Thoracic aorta (tissue), 2 donors: Measurements from ENCODE around the gene PTOV1. TPM values are rescaled to one million over a fixed set of nuclear protein-coding genes. Genes with fewer than 3 reads are reported as not detected.

Experiments
- ATAC-seq: fragments of 150-250 bp; one replicate; pipeline ENCODE4 v1.8.0; 2017; ENCODE audit warnings: low read depth; ENCODE audit not compliant: insufficient number of reproducible peaks, low FRiP score
- DNase-seq: peaks from one replicate; pipeline ENCODE4 v3.0.0-alpha.2; 2020; ENCODE audit warnings: low spot score
- H3K27ac ChIP-seq, 2 donors: fragments of 200-600 bp; sonication (generic); 1 replicate in 1 of 2; 2 replicates in 1 of 2; pipeline ENCODE4 v1.5.1; 2016; ENCODE audit warnings: mild to moderate bottlenecking in 2 of 2, moderate library complexity in 2 of 2
- H3K27me3 ChIP-seq: fragments of 200-600 bp; sonication (generic); replicated peaks from 2 replicates; pipeline ENCODE4 v1.6.0; 2016; ENCODE audit warnings: mild to moderate bottlenecking; ENCODE audit not compliant: insufficient read depth
- H3K36me3 ChIP-seq: fragments of 200-600 bp; sonication (generic); one replicate; pipeline ENCODE4 v1.5.1; 2016
- H3K4me1 ChIP-seq, 2 donors: fragments of 200-600 bp; sonication (generic); 1 replicate in 1 of 2; 2 replicates in 1 of 2; pipeline versions ENCODE4 v1.5.1 to v1.6.0; 2016; ENCODE audit warnings: low read depth in 2 of 2, mild to moderate bottlenecking in 1 of 2; ENCODE audit not compliant: control insufficient read depth in 1 of 2
- H3K4me3 ChIP-seq: fragments of 200-600 bp; sonication (generic); 2 replicates; pipeline ENCODE4 v1.5.1; 2016; ENCODE audit warnings: mild to moderate bottlenecking
- H3K9me3 ChIP-seq: fragments of 200-600 bp; sonication (generic); 2 replicates; pipeline ENCODE4 v1.5.1; 2016
- CTCF ChIP-seq: fragments of 200-600 bp; sonication (generic); IDR thresholded peaks from one replicate; pipeline ENCODE4 v1.5.1; 2019; ENCODE audit warnings: antibody characterized with exemption
- total RNA-seq, 2 donors: library from RNA; depleted of rRNA; stranded (reverse); fragments of >200 nt; gene quantifications; one replicate each; pipeline versions ENCODE4 v1.1.0 to v1.2.3, GENCODE V29; 2016

PTOV1 gene
- total RNA-seq, 2 donors from 2014 or later: 62.9 to 72.2 TPM

DNA sequence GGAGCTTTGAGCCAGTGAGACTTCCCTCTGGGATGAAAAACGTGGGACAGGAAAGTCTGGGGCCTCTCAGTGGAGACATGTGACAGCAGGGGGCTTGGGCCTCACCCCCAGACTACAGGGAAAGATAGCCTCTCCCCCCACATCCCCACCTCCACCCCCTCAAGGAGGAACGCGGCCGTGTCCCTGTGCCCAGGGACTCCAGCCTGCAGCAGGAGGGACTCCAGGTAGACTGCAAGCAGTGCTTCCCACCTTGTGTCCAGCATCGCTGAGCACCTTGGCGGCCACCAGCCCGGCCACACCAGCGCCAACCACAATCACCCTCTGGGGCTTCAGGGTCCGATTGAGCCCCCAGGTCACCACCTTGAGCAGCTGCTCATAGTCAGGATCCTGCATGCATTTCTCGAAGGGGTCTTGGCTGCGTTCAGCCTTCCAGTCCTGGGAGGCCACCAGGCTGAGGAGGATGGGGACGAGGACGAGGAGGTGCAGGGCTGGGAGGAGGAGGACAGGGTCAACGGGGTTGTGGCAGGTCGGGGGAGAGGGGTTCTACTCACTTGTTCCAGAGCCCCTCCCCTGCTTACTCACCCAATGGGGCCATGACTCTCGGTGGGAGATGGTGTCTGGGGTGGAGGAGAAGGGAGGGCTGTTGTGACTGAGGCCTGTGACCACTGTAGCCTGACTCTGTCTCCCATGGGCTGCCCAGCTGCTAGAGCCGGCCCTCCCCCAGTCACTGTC lies 44.8 kb downstream of the PTOV1 start:
- H3K36me3 ChIP-seq: no peaks in the 10 kb centered on the region
- H3K27me3 ChIP-seq: no peaks in the 10 kb centered on the region
- no peaks in the 10 kb centered on the region for H3K9me3 ChIP-seq
- H3K4me3 ChIP-seq: no peak overlapping the region
- DNase-seq (no peak), ATAC-seq (no peak)
- no peaks in the 10 kb centered on the region for H3K4me1 ChIP-seq
- no peak for TF ChIP-seq CTCF
- H3K27ac ChIP-seq: no peak overlapping the region

GRCh38 chr19:49896863-49897621 lies 46.1 kb downstream of the PTOV1 start, which contains the start of gene IL4I1:
Gene IL4I1 (minus strand): TSS chr19:49896887. CDS start chr19:49896160, 727 bp downstream.
- Histone ChIP-seq H3K27ac (peak within 1 kb of the TSS in 1 of 2 donors; percentile 10), H3K4me3 (peak within 1 kb of the TSS; percentile 35), H3K4me1 (no peaks in the 10 kb centered on the region), H3K9me3 (no peaks in the 10 kb centered on the region), H3K27me3 (no peaks in the 10 kb centered on the region), H3K36me3 (no peaks in the 10 kb centered on the region)
- no peak for TF ChIP-seq CTCF
- DNase-seq (no peak), ATAC-seq (no peak)

DNA sequence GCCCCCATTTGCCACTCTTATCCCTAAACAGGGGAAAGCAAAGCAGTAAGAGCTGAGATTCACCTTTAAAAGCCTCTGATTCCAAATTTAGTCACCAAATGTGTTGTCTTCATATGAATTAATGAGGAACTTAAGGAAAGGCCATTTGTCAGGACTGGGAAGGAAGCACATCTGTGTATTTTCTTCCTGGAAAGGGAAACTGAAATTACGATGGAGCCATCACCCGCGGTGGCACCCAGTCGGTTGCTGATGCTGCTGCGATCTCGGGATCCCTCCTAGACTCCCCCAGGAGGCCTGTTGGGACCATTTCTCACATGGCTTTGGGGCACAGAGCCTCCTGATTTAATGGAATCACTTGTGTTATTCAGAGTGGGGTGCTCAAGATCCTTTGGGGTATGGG lies 53.2 kb downstream of the PTOV1 start:
- DNase-seq (no peak), ATAC-seq (no peak)
- no peak for TF ChIP-seq CTCF
- Histone ChIP-seq H3K27ac (no peak overlapping the region), H3K4me3 (no peak overlapping the region), H3K27me3 (no peaks in the 10 kb centered on the region), H3K9me3 (no peaks in the 10 kb centered on the region), H3K36me3 (peaks cover 21% of the 10 kb centered on the region), H3K4me1 (no peaks in the 10 kb centered on the region)

DNA sequence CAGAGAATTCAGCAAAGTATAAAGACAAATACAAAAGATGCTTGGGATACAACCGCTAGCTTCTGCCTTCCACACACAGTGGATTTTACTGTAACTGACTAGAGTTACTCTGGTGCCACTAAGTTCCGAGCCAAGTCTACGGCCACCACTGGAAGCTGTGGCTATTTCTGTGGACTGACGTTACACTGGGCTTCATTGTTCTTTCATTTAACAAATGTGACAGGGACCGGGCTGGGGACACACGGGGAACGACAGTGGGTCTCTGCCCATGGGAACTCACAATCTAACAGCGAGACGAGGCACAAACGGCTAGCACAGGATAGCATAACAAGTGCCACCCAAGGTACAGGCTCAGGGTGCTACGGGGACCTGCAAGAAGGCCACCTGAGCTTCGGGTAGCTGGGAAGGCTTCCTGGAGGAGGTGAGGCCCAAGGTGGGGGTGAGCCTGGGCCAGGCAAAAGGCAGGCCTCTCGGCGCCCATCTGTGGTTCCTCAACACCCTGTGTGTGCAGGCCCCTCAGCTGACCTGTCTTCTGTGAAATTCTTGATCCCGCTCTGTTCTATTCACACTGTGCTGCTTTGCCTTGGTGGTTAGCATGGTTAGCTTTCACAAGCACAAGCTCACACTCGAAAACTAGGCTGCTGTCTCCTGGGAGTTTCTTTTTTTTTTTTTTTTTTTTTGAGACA lies 56.1 kb downstream of the PTOV1 start:
- Histone ChIP-seq H3K27me3 (no peaks in the 10 kb centered on the region), H3K27ac (no peak overlapping the region), H3K9me3 (no peaks in the 10 kb centered on the region), H3K4me3 (no peak overlapping the region), H3K4me1 (peaks cover 6 to 15% of the 10 kb centered on the region in 2 donors), H3K36me3 (peaks cover 21% of the 10 kb centered on the region)
- ATAC-seq (no peak), DNase-seq (no peak)
- no peak for TF ChIP-seq CTCF
